Measurements from ENCODE around the gene KIAA0753.

KIAA0753 gene

DNA sequence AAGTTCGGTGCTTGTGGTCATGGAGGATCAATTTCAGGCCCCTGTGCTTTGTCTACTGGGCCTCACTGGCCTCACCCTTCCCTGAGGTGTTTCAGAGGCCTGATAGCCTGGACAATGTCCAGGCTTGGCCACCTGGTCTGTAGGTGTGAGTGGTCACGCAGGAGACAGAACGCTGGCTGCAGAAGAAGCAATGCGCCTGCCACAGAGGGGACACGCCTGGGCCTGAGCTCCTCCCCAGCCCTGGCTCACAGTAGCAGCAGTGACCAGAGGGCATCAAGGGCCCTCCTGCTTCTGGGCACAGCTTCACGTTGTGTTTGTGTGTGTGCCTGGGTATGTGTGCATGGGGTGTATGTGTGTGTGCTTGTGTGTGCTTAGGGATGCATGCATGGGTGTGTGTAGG, 82.2 kb downstream of the KIAA0753 start:
- DNase-seq (ENCODE audit: extremely low spot score), result no peak
- POLR2A ChIA-PET, result interaction anchor here (0.9 kb wide), 1 partner anchor 114 kb away, joined by 5 read pairs; the partner anchor contains the start of gene PIMREG
- TF ChIP-seq SUZ12 (IDR thresholded peaks at IDR 0.05), result no peak
- no peak for TF ChIP-seq LEF1 (IDR thresholded peaks at IDR 0.05; ENCODE audit: borderline replicate concordance)

DNA sequence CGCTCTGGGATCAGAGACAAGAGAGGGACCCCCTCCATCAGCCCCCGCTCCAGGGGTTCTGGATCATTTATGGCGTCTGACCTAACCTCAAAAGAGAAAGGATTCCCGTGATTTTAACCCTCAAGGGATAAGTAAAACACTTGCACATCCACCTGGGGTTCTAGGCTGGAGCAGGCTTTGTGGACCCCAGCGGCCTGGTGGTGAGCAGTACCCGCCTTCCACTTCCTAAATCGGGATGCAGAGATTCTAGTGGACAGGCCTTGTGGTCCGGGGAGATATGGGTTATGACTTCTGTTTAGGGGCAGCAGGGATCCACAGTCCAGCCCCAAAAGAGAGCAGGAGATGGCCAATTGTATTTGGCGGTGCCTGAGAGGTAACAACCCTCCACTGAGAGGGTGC, 83.5 kb downstream of the KIAA0753 start:
- no peak for TF ChIP-seq CTBP1 (IDR thresholded peaks at IDR 0.05; ENCODE audit: borderline replicate concordance)
- TF ChIP-seq FOXM1 (IDR thresholded peaks at IDR 0.05; ENCODE audit: borderline replicate concordance), result no peak
- no peak for TF ChIP-seq ZNF384 (IDR thresholded peaks at IDR 0.05)
- no peak for TF ChIP-seq ELF4 (IDR thresholded peaks at IDR 0.05)
- no peak for TF ChIP-seq FOXA1 (IDR thresholded peaks at IDR 0.05)
- TF ChIP-seq L3MBTL2 (conservative IDR thresholded peaks at IDR 0.05), result no peak
- no peak for TF ChIP-seq FOXK2 (IDR thresholded peaks at IDR 0.05)
- no peak for TF ChIP-seq ARNT (IDR thresholded peaks at IDR 0.05)
- TF ChIP-seq LEF1 (IDR thresholded peaks at IDR 0.05; ENCODE audit: borderline replicate concordance), result no peak
- TF ChIP-seq SUZ12 (IDR thresholded peaks at IDR 0.05), result no peak
- no peak for TF ChIP-seq SP1 (IDR thresholded peaks at IDR 0.05)
- no peak for TF ChIP-seq BHLHE40 (IDR thresholded peaks at IDR 0.05; ENCODE audit: borderline replicate concordance)
- TF ChIP-seq TARDBP (IDR thresholded peaks at IDR 0.05), result no peak
- TF ChIP-seq, protein P1, sequence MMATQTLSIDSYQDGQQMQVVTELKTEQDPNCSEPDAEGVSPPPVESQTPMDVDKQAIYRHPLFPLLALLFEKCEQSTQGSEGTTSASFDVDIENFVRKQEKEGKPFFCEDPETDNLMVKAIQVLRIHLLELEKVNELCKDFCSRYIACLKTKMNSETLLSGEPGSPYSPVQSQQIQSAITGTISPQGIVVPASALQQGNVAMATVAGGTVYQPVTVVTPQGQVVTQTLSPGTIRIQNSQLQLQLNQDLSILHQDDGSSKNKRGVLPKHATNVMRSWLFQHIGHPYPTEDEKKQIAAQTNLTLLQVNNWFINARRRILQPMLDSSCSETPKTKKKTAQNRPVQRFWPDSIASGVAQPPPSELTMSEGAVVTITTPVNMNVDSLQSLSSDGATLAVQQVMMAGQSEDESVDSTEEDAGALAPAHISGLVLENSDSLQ (IDR thresholded peaks at IDR 0.05), result no peak
- no peak for TF ChIP-seq HDGF (IDR thresholded peaks at IDR 0.05; ENCODE audit: borderline replicate concordance)
- TF ChIP-seq NFRKB (IDR thresholded peaks at IDR 0.05), result no peak
- DNase-seq (ENCODE audit: extremely low spot score), result no peak
- ChIA-PET CTCF (interaction anchor here (0.6 kb wide), 1 partner anchor 1520 kb away, joined by 3 read pairs; no protein-coding TSS in a partner anchor), POLR2A (interaction anchor here (0.7 kb wide), 1 partner anchor 925 kb away, joined by 3 read pairs; no protein-coding TSS in a partner anchor)

More for the DNA sequence above, 82.2 kb downstream of the KIAA0753 start:
- CTCF ChIA-PET, result no interaction called here

DNA sequence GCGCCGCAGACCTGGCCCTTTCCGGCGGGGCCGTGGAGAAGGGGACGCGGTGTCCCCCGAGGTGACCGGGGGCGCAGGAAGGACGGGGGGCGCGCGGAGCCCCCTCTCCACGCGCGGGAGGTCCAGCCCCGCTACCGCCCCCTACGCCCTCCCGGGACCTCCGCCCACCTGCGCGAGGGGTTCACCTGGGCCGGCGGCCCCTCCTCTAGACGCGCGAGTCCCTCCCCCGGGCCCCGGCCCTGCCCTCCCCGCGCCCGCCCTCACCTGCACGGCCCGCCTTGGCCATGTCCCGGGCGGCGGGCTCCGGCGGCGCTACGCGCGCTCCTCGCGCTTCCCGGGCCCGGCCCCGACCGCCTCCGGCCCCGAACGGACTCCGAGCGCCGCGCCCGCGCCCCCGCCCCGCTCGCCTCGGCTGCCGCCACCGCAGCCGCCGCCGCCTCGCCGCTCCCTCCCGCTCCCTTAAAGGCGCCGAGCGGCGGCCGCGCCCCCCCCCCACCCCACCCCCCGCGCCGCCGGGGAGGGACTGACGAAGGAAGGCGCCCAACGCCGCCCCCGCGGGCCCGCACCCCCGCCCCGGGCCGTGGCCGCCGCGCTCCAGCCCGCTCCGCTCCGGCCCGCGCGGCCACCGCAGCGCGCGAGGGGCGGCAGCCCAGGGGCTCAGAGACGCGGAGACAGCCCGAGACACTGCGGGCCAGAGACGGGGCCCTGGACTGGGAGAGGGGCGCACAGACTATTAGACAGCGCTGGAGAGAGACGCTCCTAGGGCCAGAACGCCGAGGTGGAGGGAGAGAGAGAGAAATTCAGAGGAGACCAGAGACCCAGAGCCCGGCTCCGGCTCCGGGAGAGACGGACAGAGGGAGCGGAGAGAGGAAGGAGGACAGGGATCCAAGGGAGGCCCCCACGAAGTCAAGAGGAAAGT, 84.1 kb downstream of the KIAA0753 start, which contains the start of gene PITPNM3:
TSS of gene PITPNM3 (minus strand) at position 435 of the 919 bp plus-strand sequence. CDS start at position 286, 149 bp downstream.
- POLR2A ChIA-PET, result no interaction called here
- TF ChIP-seq TARDBP (IDR thresholded peaks at IDR 0.05) (no peak), BHLHE40 (IDR thresholded peaks at IDR 0.05; ENCODE audit: borderline replicate concordance) (no peak), HDGF (IDR thresholded peaks at IDR 0.05; ENCODE audit: borderline replicate concordance) (no peak), LEF1 (IDR thresholded peaks at IDR 0.05; ENCODE audit: borderline replicate concordance) (no peak), NFRKB (IDR thresholded peaks at IDR 0.05) (no peak), ZNF384 (IDR thresholded peaks at IDR 0.05) (no peak), FOXM1 (IDR thresholded peaks at IDR 0.05; ENCODE audit: borderline replicate concordance) (no peak), CTBP1 (IDR thresholded peaks at IDR 0.05; ENCODE audit: borderline replicate concordance) (no peak), ARNT (IDR thresholded peaks at IDR 0.05) (no peak), FOXA1 (IDR thresholded peaks at IDR 0.05) (no peak), FOXK2 (IDR thresholded peaks at IDR 0.05) (no peak), SUZ12 (IDR thresholded peaks at IDR 0.05) (no peak), ELF4 (IDR thresholded peaks at IDR 0.05) (no peak), SP1 (IDR thresholded peaks at IDR 0.05) (no peak), L3MBTL2 (conservative IDR thresholded peaks at IDR 0.05) (no peak)
- TF ChIP-seq, protein P1 (IDR thresholded peaks at IDR 0.05), result no peak
- CTCF ChIA-PET, result no interaction called here
- DNase-seq (ENCODE audit: extremely low spot score), result peak; percentile 45

DNA sequence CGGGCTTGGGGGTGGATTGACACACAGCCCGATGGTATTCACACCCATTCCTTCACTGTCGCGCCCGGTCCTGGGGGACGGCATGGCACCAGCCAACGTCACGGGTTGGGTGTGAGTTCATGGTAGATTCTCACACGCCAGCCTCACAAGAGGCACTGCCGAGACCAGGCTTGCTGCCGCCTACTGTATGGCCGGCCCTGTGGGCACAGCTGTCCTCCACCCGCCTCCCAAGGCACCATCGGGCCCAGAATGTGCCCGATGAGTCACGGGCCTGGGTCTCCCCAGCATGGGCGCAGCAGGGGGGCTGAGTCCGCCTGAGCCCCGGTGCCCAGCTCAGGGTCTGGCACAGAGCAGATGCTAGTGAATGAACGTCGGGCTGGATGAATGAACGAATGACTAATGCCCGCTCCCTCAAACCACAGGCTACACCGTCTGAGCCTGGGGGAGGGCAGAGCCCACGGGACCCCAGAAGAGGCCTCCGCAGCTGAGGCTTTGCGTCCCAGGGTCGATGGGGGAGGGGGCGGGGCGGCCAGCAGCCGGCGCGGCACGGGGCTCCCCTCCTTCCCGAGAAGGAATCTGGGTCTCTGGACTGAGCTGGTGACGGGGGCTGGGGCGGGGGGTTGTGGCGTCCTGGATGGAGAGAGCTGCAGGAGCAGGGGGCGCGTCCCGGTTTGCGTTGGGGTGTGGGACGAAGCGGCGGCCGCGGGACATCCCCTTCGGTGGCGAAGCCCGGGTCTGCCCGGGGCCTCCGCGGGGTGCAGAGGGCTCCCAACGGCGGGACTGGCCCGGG, 85.0 kb downstream of the KIAA0753 start:
- ChIA-PET CTCF (no interaction called here), POLR2A (interaction anchor here (0.7 kb wide), 1 partner anchor 568 kb away, joined by 3 read pairs; no protein-coding TSS in a partner anchor)
- no peak for TF ChIP-seq CTBP1 (IDR thresholded peaks at IDR 0.05; ENCODE audit: borderline replicate concordance)
- TF ChIP-seq SUZ12 (IDR thresholded peaks at IDR 0.05), result no peak
- TF ChIP-seq, protein P1 (IDR thresholded peaks at IDR 0.05), result no peak
- no peak for TF ChIP-seq LEF1 (IDR thresholded peaks at IDR 0.05; ENCODE audit: borderline replicate concordance)
- TF ChIP-seq NFRKB (IDR thresholded peaks at IDR 0.05), result no peak
- TF ChIP-seq ZNF384 (IDR thresholded peaks at IDR 0.05), result no peak
- TF ChIP-seq HDGF (IDR thresholded peaks at IDR 0.05; ENCODE audit: borderline replicate concordance), result no peak
- TF ChIP-seq TARDBP (IDR thresholded peaks at IDR 0.05), result no peak
- TF ChIP-seq ELF4 (IDR thresholded peaks at IDR 0.05), result no peak
- no peak for TF ChIP-seq ARNT (IDR thresholded peaks at IDR 0.05)
- no peak for TF ChIP-seq L3MBTL2 (conservative IDR thresholded peaks at IDR 0.05)
- no peak for TF ChIP-seq BHLHE40 (IDR thresholded peaks at IDR 0.05; ENCODE audit: borderline replicate concordance)
- TF ChIP-seq SP1 (IDR thresholded peaks at IDR 0.05), result no peak
- TF ChIP-seq FOXA1 (IDR thresholded peaks at IDR 0.05), result no peak
- no peak for TF ChIP-seq FOXK2 (IDR thresholded peaks at IDR 0.05)
- TF ChIP-seq FOXM1 (IDR thresholded peaks at IDR 0.05; ENCODE audit: borderline replicate concordance), result no peak
- DNase-seq (ENCODE audit: extremely low spot score), result no peak

DNA sequence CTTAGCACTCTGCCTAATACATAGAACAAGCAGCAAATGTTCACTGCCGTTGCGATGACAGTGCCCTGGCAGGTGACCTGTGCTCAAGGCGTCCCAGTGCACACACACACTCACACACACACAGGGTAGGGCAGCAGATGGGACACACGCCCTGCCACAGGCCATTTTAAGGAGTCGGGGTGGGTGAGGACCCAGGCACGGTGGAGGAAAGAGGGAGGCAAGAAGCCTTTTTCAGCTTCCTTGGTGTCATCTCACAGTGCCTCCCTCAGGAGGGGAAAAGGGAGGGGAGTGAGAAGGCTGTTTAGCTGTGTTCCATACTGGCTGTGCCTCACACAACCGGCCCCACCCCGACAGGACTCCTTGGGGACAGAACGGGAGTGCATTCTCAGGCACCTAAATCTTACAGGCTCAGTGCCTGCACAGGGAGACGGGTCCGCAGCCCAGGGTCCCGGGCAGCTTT, 85.6 kb downstream of the KIAA0753 start:
- DNase-seq (ENCODE audit: extremely low spot score), result no peak
- TF ChIP-seq ZNF384 (IDR thresholded peaks at IDR 0.05) (no peak), CTBP1 (IDR thresholded peaks at IDR 0.05; ENCODE audit: borderline replicate concordance) (no peak)
- ChIA-PET POLR2A (interaction anchor here (0.7 kb wide), 1 partner anchor 567 kb away, joined by 3 read pairs; no protein-coding TSS in a partner anchor), CTCF (no interaction called here)
